ENCODE data around the gene OR10W1.
A peak's percentile ranks its signal among the peaks of the same experiment; 100 is the strongest.

OR10W1 gene, protein sequence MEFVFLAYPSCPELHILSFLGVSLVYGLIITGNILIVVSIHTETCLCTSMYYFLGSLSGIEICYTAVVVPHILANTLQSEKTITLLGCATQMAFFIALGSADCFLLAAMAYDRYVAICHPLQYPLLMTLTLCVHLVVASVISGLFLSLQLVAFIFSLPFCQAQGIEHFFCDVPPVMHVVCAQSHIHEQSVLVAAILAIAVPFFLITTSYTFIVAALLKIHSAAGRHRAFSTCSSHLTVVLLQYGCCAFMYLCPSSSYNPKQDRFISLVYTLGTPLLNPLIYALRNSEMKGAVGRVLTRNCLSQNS

DNA sequence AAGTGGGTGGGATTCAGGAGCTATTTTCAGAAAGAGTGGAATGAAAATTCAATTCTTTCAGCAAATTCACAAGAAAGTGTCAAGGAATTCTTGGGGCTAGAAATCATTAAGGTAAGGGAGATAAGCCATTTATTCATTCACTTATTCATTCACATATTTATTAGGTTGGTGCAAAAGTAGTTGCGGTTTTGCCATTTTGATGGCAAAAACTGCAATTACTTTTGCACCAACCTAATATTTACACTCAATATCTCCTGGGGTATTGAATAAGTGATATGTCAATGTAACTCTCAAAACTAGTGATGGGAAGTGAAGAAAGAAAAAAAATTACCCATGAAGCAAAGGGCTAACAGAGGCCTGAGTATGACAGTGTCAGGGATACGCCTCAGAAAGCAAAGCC lies at the start of gene OR10W1:
Gene OR10W1 (minus strand): TSS at position 119 of the 400 bp plus-strand sequence. CDS start 402 bp downstream, outside the sequence.
- no peak for DNase-seq (ENCODE audit: extremely low read depth, low read depth)
- H3K4me3 ChIP-seq (replicated peaks; ENCODE audit: low read depth, low read length): no peak within 1 kb of the TSS
- TF ChIP-seq, protein P1, sequence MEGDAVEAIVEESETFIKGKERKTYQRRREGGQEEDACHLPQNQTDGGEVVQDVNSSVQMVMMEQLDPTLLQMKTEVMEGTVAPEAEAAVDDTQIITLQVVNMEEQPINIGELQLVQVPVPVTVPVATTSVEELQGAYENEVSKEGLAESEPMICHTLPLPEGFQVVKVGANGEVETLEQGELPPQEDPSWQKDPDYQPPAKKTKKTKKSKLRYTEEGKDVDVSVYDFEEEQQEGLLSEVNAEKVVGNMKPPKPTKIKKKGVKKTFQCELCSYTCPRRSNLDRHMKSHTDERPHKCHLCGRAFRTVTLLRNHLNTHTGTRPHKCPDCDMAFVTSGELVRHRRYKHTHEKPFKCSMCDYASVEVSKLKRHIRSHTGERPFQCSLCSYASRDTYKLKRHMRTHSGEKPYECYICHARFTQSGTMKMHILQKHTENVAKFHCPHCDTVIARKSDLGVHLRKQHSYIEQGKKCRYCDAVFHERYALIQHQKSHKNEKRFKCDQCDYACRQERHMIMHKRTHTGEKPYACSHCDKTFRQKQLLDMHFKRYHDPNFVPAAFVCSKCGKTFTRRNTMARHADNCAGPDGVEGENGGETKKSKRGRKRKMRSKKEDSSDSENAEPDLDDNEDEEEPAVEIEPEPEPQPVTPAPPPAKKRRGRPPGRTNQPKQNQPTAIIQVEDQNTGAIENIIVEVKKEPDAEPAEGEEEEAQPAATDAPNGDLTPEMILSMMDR (IDR thresholded peaks at IDR 0.05; ENCODE audit: low read depth, low read length, missing control alignments): no peak

DNA sequence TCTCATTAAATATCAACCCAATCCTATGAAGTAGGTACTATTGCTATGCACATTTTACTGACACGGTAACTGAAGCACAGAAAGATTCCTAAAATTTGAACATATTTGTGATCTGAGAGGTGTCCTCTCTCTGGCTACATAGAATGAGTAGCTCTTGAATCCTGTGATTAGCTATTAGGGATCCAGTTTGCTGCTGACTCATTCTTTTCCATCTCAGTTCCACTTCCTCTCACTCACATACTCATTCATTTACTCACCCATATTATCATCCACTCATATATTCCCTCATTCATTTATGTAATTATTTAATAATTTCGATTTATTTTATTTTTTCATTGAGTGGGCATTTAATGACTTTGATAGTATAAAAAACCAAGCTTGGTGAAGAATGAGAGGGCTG lies 48.1 kb upstream of the OR10W1 start:
- TF ChIP-seq, protein P1 (IDR thresholded peaks at IDR 0.05; ENCODE audit: low read depth, low read length, missing control alignments): no peak
- DNase-seq (ENCODE audit: extremely low read depth, low read depth): no peak
- H3K4me3 ChIP-seq (replicated peaks; ENCODE audit: low read depth, low read length): no peak overlapping the region

DNA sequence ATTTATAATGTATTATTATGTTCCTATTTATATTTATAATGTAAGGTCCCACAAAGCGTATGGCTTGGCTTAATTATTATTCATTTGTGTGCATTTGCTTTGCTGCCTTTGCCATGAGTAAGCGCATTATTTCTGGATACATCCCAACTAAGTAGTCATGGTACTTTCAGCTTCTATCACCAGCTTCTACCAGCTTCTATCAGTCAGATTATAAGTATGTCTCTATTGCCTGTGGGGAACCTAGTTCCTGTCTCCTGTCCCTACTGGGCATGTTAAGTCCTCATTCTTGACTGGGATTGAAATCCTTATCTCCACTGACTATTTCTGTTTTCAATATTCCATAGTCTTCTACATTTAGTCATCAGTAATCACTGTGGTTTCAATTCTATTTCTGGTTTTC lies 33.5 kb upstream of the OR10W1 start:
- H3K4me3 ChIP-seq (replicated peaks; ENCODE audit: low read depth, low read length): no peak overlapping the region
- no peak for DNase-seq (ENCODE audit: extremely low read depth, low read depth)
- TF ChIP-seq, protein P1 (IDR thresholded peaks at IDR 0.05; ENCODE audit: low read depth, low read length, missing control alignments): no peak

DNA sequence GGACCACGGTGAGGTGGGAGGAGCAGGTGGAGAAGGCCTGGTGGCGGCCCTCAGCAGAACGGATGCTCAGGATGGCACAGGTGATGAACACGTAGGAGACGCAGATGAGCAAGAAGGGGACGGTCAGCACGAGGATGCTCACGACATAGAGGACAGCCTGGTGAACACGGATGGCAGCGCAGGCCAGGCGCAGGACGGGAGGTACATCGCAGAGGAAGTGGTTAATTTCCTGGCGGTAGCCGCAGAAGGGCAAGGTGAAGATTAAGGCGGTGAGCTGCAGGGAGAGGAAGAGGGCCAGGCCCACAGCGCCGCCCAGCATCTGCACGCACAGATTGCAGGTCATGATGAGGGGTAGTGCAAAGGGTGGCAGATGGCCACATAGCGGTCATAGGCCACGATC lies 24.0 kb upstream of the OR10W1 start:
- DNase-seq (ENCODE audit: extremely low read depth, low read depth): no peak
- H3K4me3 ChIP-seq (replicated peaks; ENCODE audit: low read depth, low read length): no peak overlapping the region
- TF ChIP-seq, protein P1 (IDR thresholded peaks at IDR 0.05; ENCODE audit: low read depth, low read length, missing control alignments): no peak

DNA sequence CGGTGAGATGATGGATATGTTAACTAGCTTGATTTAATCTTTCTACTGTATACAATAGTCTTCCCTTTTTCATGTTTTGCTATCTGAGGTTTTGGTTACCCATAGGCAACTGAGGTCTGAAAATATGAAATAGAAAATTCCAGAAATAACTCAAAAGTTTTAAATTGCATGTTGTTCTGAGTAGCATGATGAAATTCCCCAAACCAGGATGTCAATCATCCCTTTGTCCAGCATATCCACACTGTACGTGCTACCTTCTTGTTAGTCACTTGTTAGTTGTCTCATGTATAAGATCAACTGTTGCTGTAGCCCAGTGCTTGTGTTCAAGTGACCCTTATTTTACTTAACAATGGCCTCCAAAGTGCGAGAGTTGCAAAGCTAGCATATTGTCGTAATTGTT lies 21.2 kb upstream of the OR10W1 start:
- DNase-seq (ENCODE audit: extremely low read depth, low read depth): no peak
- TF ChIP-seq, protein P1 (IDR thresholded peaks at IDR 0.05; ENCODE audit: low read depth, low read length, missing control alignments): no peak
- H3K4me3 ChIP-seq (replicated peaks; ENCODE audit: low read depth, low read length): no peak overlapping the region

DNA sequence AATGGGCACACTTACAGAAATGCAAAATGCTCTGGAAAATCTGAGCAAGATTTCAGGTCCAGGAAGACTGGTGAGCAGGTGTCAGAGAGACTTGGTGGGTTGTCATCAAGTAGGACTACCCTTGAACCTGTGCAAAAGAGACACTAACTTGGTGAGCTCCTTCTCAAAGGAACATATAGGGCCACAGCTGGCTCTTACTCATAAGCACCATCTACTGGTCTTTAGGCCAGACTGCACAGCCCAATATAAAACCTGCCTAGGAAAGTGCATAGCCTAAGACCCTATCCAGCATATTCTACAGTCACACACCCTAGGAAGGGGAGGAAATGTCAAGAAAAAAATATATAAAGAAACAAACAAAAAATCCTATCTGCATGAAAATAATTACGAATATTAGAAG lies 18.2 kb upstream of the OR10W1 start:
- TF ChIP-seq, protein P1 (IDR thresholded peaks at IDR 0.05; ENCODE audit: low read depth, low read length, missing control alignments): peak; percentile 22
- H3K4me3 ChIP-seq (replicated peaks; ENCODE audit: low read depth, low read length): no peak overlapping the region
- DNase-seq (ENCODE audit: extremely low read depth, low read depth): no peak

Measured in HFF-Myc (cell line).